Rectal smooth muscle tissue (tissue), 1 donor: Measurements from ENCODE around the gene LYVE1.

Experiments
- H3K27ac ChIP-seq: one replicate; pipeline ENCODE4 v1.7.0; 2013; ENCODE audit warnings: low read depth, low read length, inconsistent platforms
- H3K27me3 ChIP-seq: one replicate; pipeline ENCODE4 v1.7.0; 2013; ENCODE audit warnings: low read length; ENCODE audit not compliant: control insufficient read depth, insufficient read depth
- H3K36me3 ChIP-seq: one replicate; pipeline ENCODE4 v1.7.0; 2013; ENCODE audit warnings: low read length; ENCODE audit not compliant: control insufficient read depth, insufficient read depth
- H3K4me1 ChIP-seq: one replicate; pipeline ENCODE4 v1.7.0; 2013; ENCODE audit warnings: low read length; ENCODE audit not compliant: control insufficient read depth, insufficient read depth
- H3K4me3 ChIP-seq: one replicate; pipeline ENCODE4 v1.7.0; 2013; ENCODE audit warnings: low read length
- H3K9ac ChIP-seq: one replicate; pipeline ENCODE4 v1.7.0; 2013; ENCODE audit warnings: low read length

LYVE1 gene, protein sequence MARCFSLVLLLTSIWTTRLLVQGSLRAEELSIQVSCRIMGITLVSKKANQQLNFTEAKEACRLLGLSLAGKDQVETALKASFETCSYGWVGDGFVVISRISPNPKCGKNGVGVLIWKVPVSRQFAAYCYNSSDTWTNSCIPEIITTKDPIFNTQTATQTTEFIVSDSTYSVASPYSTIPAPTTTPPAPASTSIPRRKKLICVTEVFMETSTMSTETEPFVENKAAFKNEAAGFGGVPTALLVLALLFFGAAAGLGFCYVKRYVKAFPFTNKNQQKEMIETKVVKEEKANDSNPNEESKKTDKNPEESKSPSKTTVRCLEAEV

DNA sequence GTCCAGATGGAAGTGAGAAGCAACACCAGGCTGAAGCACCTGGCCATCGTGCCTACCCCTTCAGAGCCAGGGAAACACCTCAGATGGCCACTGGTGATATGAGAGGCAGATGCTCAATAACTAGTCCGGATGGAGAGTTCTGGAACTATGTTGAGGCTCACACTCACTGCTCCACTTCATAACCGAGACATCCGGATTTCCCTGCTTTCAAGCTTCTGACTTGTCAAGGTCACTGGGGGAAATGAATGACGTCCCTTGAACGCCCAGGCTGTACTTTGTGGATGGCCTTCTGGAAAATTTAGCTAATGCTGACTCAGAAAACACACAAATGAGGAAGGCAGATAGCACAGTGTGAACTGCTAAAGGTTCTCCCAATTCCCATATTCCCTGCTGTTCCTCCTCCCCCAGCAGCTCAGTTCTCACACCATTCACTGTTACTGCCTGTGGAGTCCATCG is at the start of gene LYVE1:
LYVE1 (minus strand) TSS at position 180 of the 456 bp plus-strand sequence; CDS start at position 47, 133 bp downstream.
- H3K9ac ChIP-seq: no peak within 1 kb of the TSS
- no peaks in the 10 kb centered on the region for H3K27me3 ChIP-seq
- no peak within 1 kb of the TSS for H3K4me3 ChIP-seq
- H3K4me1 ChIP-seq: no peaks in the 10 kb centered on the region
- no peaks in the 10 kb centered on the region for H3K36me3 ChIP-seq
- H3K27ac ChIP-seq: peak within 1 kb of the TSS; percentile 28

- H3K4me1 ChIP-seq: peaks cover 9% of the 10 kb centered on the region
These were observed 49.1 kb upstream of the LYVE1 start for GRCh38 chr11:10617551-10617950.

GRCh38 chr11:10611979-10612862 is 43.8 kb upstream of the LYVE1 start:
- Histone ChIP-seq H3K4me1 (no peaks in the 10 kb centered on the region), H3K36me3 (peaks cover 2% of the 10 kb centered on the region), H3K27me3 (no peaks in the 10 kb centered on the region), H3K9ac (no peak overlapping the region), H3K27ac (no peak overlapping the region), H3K4me3 (no peak overlapping the region)

More at GRCh38 chr11:10617551-10617950, 49.1 kb upstream of the LYVE1 start:
- Histone ChIP-seq H3K36me3 (no peaks in the 10 kb centered on the region), H3K27ac (peak overlapping the region; percentile 23), H3K9ac (no peak overlapping the region), H3K4me3 (no peak overlapping the region), H3K27me3 (no peaks in the 10 kb centered on the region)

DNA sequence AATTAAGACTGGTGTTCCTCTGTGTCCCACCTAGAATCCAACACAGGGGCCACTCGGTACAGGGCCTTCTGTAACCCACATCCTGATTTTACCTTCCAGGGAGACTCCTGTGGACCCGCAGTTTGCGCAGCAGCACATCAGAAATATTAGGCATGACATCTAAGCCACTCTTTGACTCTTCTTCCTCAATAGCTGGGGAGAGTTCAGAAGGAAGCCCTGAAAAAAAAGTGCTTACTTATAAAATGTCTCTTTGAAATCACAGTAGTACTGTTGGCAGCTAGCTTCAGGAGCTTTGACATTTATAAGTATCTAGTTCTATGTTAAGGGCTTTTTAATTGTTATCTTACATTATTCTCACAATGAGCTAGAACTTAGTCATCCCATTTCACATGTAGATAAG is 41.2 kb upstream of the LYVE1 start:
- Histone ChIP-seq H3K9ac (no peak overlapping the region), H3K27ac (no peak overlapping the region), H3K4me1 (peaks cover 3% of the 10 kb centered on the region), H3K27me3 (no peaks in the 10 kb centered on the region), H3K4me3 (no peak overlapping the region), H3K36me3 (peaks cover 2% of the 10 kb centered on the region)

- Histone ChIP-seq H3K36me3 (peaks cover 2% of the 10 kb centered on the region), H3K4me1 (peaks cover 7% of the 10 kb centered on the region), H3K27ac (no peak overlapping the region), H3K27me3 (no peaks in the 10 kb centered on the region), H3K4me3 (no peak overlapping the region), H3K9ac (no peak overlapping the region)
These were observed 40.1 kb upstream of the LYVE1 start for GRCh38 chr11:10608584-10608983.

- H3K27ac ChIP-seq: no peak overlapping the region
- H3K4me3 ChIP-seq: no peak overlapping the region
- peaks cover 7% of the 10 kb centered on the region for H3K4me1 ChIP-seq
- H3K9ac ChIP-seq: no peak overlapping the region
- no peaks in the 10 kb centered on the region for H3K27me3 ChIP-seq
- H3K36me3 ChIP-seq: peaks cover 2% of the 10 kb centered on the region
These were observed 39.1 kb upstream of the LYVE1 start for GRCh38 chr11:10607462-10608132.

GRCh38 chr11:10606536-10607208 is 38.2 kb upstream of the LYVE1 start:
- peak overlapping the region; percentile 34 for H3K27ac ChIP-seq
- peaks cover 7% of the 10 kb centered on the region for H3K4me1 ChIP-seq
- peaks cover 2% of the 10 kb centered on the region for H3K36me3 ChIP-seq
- no peak overlapping the region for H3K9ac ChIP-seq
- no peaks in the 10 kb centered on the region for H3K27me3 ChIP-seq
- no peak overlapping the region for H3K4me3 ChIP-seq

GRCh38 chr11:10605941-10606381 is 37.5 kb upstream of the LYVE1 start:
- H3K9ac ChIP-seq: no peak overlapping the region
- no peaks in the 10 kb centered on the region for H3K27me3 ChIP-seq
- H3K4me3 ChIP-seq: no peak overlapping the region
- H3K36me3 ChIP-seq: peaks cover 5% of the 10 kb centered on the region
- H3K27ac ChIP-seq: peak overlapping the region; percentile 35
- peaks cover 7% of the 10 kb centered on the region for H3K4me1 ChIP-seq

GRCh38 chr11:10604798-10605197 is 36.3 kb upstream of the LYVE1 start:
- Histone ChIP-seq H3K4me3 (no peak overlapping the region), H3K9ac (no peak overlapping the region), H3K36me3 (peaks cover 7% of the 10 kb centered on the region), H3K4me1 (peaks cover 17% of the 10 kb centered on the region), H3K27me3 (no peaks in the 10 kb centered on the region), H3K27ac (peak overlapping the region; percentile 61)

- Histone ChIP-seq H3K4me1 (peaks cover 21% of the 10 kb centered on the region), H3K36me3 (peaks cover 7% of the 10 kb centered on the region), H3K27me3 (no peaks in the 10 kb centered on the region), H3K4me3 (no peak overlapping the region), H3K9ac (no peak overlapping the region), H3K27ac (peak overlapping the region; percentile 61)
These were observed 35.9 kb upstream of the LYVE1 start for GRCh38 chr11:10604340-10604748.

DNA sequence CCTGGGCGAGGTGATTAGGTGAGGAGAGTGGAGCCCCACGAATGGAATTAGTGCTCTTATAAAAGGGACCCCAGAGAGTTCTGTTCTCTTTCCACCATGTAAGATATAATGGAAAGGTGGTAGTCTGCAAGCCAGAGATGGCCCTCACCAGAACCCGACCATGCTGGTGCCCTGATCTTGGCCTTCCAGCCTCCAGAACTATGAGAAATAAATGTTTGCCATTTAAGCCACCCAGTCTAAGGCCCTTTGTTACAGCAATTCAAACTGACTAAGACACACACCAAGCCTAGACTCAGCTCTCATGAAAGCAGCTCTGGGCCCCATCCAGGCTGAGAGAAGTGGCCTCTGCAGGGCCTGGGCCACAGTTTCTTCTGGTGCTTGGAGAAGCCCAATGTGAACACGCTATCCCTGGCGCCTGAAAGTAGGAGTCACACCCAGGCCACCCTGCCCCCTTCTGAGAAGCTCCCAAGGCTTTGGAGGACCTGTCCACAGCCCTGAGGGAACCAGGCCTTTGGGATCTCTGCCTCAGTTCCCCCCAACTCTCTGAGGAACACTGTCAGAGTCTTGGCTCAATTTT is 35.3 kb upstream of the LYVE1 start:
- H3K4me3 ChIP-seq: no peak overlapping the region
- peaks cover 24% of the 10 kb centered on the region for H3K4me1 ChIP-seq
- peak overlapping the region; percentile 61 for H3K27ac ChIP-seq
- H3K27me3 ChIP-seq: no peaks in the 10 kb centered on the region
- peaks cover 7% of the 10 kb centered on the region for H3K36me3 ChIP-seq
- H3K9ac ChIP-seq: no peak overlapping the region
